ENCODE measurements around the gene PTBP1.

DNA sequence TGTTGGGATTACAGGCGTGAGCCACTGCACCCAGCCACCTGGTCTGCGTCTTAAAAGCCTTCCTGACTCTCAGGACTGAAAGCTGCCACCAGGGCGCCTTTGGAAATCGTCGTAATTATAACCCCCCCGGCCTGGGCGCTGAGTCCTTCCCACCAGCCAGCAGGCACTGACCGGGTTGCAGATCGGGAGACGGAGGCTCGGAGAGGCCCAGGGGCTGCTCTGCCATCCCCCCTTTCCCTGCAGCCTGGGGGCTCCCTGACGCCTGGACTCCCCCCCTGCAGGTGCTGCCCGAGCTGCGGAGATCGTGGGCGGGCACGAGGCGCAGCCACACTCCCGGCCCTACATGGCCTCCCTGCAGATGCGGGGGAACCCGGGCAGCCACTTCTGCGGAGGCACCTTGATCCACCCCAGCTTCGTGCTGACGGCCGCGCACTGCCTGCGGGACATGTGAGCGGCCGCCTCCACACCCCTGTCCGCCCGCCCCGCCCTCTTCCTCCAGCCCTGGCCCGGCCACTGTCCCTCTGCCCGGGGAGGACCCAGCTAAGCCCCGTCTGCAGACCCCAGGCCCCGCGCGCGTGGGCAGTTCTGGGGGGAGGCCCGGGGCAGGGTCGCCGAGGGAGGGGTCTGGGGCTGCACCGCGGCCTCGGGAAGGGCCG lies 46.1 kb downstream of the PTBP1 start:
- TF ChIP-seq U2AF1 (optimal IDR thresholded peaks at IDR 0.05; ENCODE audit: low read depth, low read length): no peak
- TF ChIP-seq ZBTB43 (CRISPR knock-in tag; conservative IDR thresholded peaks at IDR 0.05): no peak
- TF ChIP-seq, protein P1, sequence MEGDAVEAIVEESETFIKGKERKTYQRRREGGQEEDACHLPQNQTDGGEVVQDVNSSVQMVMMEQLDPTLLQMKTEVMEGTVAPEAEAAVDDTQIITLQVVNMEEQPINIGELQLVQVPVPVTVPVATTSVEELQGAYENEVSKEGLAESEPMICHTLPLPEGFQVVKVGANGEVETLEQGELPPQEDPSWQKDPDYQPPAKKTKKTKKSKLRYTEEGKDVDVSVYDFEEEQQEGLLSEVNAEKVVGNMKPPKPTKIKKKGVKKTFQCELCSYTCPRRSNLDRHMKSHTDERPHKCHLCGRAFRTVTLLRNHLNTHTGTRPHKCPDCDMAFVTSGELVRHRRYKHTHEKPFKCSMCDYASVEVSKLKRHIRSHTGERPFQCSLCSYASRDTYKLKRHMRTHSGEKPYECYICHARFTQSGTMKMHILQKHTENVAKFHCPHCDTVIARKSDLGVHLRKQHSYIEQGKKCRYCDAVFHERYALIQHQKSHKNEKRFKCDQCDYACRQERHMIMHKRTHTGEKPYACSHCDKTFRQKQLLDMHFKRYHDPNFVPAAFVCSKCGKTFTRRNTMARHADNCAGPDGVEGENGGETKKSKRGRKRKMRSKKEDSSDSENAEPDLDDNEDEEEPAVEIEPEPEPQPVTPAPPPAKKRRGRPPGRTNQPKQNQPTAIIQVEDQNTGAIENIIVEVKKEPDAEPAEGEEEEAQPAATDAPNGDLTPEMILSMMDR (CRISPR knock-in tag; IDR thresholded peaks at IDR 0.05): no peak
- no peak for TF ChIP-seq ZNF589 (CRISPR knock-in tag; conservative IDR thresholded peaks at IDR 0.05)
- TF ChIP-seq ZFP1 (CRISPR knock-in tag; IDR thresholded peaks at IDR 0.05): no peak
- TF ChIP-seq, protein P2, sequence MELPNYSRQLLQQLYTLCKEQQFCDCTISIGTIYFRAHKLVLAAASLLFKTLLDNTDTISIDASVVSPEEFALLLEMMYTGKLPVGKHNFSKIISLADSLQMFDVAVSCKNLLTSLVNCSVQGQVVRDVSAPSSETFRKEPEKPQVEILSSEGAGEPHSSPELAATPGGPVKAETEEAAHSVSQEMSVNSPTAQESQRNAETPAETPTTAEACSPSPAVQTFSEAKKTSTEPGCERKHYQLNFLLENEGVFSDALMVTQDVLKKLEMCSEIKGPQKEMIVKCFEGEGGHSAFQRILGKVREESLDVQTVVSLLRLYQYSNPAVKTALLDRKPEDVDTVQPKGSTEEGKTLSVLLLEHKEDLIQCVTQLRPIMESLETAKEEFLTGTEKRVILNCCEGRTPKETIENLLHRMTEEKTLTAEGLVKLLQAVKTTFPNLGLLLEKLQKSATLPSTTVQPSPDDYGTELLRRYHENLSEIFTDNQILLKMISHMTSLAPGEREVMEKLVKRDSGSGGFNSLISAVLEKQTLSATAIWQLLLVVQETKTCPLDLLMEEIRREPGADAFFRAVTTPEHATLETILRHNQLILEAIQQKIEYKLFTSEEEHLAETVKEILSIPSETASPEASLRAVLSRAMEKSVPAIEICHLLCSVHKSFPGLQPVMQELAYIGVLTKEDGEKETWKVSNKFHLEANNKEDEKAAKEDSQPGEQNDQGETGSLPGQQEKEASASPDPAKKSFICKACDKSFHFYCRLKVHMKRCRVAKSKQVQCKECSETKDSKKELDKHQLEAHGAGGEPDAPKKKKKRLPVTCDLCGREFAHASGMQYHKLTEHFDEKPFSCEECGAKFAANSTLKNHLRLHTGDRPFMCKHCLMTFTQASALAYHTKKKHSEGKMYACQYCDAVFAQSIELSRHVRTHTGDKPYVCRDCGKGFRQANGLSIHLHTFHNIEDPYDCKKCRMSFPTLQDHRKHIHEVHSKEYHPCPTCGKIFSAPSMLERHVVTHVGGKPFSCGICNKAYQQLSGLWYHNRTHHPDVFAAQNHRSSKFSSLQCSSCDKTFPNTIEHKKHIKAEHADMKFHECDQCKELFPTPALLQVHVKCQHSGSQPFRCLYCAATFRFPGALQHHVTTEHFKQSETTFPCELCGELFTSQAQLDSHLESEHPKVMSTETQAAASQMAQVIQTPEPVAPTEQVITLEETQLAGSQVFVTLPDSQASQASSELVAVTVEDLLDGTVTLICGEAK (IDR thresholded peaks at IDR 0.05): no peak
- TF ChIP-seq, protein P2 (CRISPR knock-in tag; IDR thresholded peaks at IDR 0.05): no peak
- no peak for TF ChIP-seq SETDB1 (CRISPR knock-in tag; IDR thresholded peaks at IDR 0.05; ENCODE audit: borderline replicate concordance)
- TF ChIP-seq HHEX (CRISPR knock-in tag; IDR thresholded peaks at IDR 0.05): no peak
- TF ChIP-seq FOXP4 (CRISPR knock-in tag; IDR thresholded peaks at IDR 0.05): no peak
- no peak for TF ChIP-seq ATF6 (CRISPR knock-in tag; conservative IDR thresholded peaks at IDR 0.05)
- no peak for TF ChIP-seq ZNF781 (CRISPR knock-in tag; IDR thresholded peaks at IDR 0.05; ENCODE audit: borderline replicate concordance, not compliant biosample characterization)
- TF ChIP-seq CREB1 (IDR thresholded peaks at IDR 0.05): no peak
- no peak for TF ChIP-seq CREB1 (CRISPR knock-in tag; IDR thresholded peaks at IDR 0.05)
- TF ChIP-seq NFRKB (IDR thresholded peaks at IDR 0.05): no peak
- TF ChIP-seq CBX5 (CRISPR knock-in tag; IDR thresholded peaks at IDR 0.05; ENCODE audit: borderline replicate concordance): no peak
